Kidney epithelial cell (primary cell): ENCODE data around the gene SF3A2. TPM values are rescaled to one million over a fixed set of nuclear protein-coding genes. Genes with fewer than 3 reads are reported as not detected.

Experiments
- DNase-seq: peaks from one replicate; pipeline ENCODE4 v3.0.0-alpha.2; 2010; ENCODE audit warnings: low read depth
- H3K27me3 ChIP-seq: 2 replicates; pipeline ENCODE4 v1.6.0; 2011; ENCODE audit warnings: low read length; ENCODE audit not compliant: control insufficient read depth, insufficient read depth
- H3K36me3 ChIP-seq: 2 replicates; pipeline ENCODE4 v1.5.1; 2011; ENCODE audit warnings: low read length; ENCODE audit not compliant: control insufficient read depth, insufficient read depth
- H3K4me3 ChIP-seq: 2 replicates; pipeline ENCODE4 v1.5.1; 2011; ENCODE audit warnings: low read depth, mild to moderate bottlenecking, control low read depth, low read length
- total RNA-seq: library from RNA; depleted of rRNA; stranded (reverse); fragments of >200 nt; gene quantifications from 2 replicates; pipeline ENCODE4 v1.2.3, GENCODE V29; 2015
- TF ChIP-seq, protein P1 (sequence below): IDR thresholded peaks from 2 replicates; pipeline ENCODE4 v1.5.1; 2011; ENCODE audit warnings: mild to moderate bottlenecking, moderate library complexity, low read length, control low read depth, inconsistent platforms; ENCODE audit not compliant: insufficient read depth, poor library complexity, severe bottlenecking

The SF3A2 gene
- total RNA-seq, 1 donor from 2014 or later: 72.4 TPM

DNA sequence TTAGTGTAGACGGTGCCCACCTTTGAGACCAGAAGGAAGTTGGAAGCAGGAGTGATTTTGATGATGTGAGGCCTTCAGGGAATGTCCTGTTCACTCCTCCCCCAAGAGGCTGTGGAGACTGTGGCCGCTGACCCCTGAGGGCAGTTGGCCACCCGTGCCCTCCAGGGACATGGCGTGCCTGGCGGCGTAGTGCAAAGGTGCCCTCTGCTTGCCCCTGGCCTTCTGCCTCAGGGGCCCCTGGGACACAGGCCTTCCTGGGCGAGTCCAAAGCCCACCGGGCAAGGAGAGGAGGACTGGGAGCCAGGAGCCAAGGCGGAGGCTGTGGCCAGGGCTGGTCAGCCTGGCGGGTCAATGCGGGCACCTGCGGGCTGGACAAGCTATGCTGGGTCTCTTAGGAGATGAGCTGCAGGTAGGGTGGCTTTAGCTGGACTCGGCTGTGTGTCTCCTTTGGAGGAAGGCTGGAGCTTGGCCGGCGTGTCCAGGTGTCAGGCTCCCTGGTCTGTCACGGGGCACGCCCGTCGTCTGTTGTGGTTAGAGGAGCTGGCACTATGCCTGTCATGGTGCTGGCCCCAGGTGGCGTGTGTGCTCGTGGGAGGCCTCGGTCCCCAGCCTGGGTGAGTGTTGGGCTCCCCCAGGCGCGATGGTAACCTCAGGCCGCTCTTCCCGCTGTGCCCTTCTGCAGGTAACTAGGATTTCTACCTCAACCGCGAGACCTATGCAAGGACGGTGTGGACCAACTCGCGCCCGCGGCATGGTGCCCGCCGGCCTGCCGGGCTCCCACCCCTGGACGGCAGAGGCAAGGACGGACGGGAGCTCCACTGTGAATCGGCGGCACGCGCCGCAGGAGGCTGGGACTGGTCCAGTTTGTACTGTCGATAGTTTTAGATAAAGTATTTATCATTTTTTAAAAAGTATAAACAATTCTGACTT is 7.3 kb upstream of the SF3A2 start:
- H3K36me3 ChIP-seq: peaks cover 1% of the 10 kb centered on the region

DNA sequence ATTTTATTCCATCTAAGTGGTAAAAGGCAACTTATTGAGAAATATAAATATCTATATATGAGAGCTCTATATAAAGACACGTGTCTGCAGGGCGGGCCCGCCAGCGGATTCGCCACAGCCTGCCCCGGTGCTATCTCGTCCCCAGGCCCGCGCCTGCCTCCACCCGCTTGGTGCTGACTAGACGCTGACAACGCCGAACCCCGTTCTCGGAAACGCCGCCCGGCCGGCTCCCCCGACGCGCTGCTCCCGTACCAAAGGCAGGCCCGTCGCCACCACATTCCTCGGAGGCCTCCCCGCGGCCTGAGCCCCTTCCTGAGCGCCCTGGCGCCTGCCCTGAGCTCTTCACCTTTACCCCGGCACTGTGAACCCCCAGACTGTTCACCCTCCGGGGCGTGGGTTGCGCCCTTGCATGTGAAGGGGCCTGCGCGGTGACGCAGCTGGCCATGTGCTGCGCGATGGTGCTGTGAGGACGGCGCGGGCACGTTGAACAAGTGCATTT is 6.5 kb upstream of the SF3A2 start:
- TF ChIP-seq, protein P1, sequence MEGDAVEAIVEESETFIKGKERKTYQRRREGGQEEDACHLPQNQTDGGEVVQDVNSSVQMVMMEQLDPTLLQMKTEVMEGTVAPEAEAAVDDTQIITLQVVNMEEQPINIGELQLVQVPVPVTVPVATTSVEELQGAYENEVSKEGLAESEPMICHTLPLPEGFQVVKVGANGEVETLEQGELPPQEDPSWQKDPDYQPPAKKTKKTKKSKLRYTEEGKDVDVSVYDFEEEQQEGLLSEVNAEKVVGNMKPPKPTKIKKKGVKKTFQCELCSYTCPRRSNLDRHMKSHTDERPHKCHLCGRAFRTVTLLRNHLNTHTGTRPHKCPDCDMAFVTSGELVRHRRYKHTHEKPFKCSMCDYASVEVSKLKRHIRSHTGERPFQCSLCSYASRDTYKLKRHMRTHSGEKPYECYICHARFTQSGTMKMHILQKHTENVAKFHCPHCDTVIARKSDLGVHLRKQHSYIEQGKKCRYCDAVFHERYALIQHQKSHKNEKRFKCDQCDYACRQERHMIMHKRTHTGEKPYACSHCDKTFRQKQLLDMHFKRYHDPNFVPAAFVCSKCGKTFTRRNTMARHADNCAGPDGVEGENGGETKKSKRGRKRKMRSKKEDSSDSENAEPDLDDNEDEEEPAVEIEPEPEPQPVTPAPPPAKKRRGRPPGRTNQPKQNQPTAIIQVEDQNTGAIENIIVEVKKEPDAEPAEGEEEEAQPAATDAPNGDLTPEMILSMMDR: no peak
- H3K4me3 ChIP-seq: no peak overlapping the region
- H3K36me3 ChIP-seq: peaks cover 1% of the 10 kb centered on the region
- H3K27me3 ChIP-seq: no peaks in the 10 kb centered on the region
- DNase-seq: no peak

More for the DNA sequence above, 7.3 kb upstream of the SF3A2 start:
- Histone ChIP-seq H3K4me3 (no peak overlapping the region), H3K27me3 (no peaks in the 10 kb centered on the region)
- DNase-seq: no peak
- TF ChIP-seq, protein P1: no peak

DNA sequence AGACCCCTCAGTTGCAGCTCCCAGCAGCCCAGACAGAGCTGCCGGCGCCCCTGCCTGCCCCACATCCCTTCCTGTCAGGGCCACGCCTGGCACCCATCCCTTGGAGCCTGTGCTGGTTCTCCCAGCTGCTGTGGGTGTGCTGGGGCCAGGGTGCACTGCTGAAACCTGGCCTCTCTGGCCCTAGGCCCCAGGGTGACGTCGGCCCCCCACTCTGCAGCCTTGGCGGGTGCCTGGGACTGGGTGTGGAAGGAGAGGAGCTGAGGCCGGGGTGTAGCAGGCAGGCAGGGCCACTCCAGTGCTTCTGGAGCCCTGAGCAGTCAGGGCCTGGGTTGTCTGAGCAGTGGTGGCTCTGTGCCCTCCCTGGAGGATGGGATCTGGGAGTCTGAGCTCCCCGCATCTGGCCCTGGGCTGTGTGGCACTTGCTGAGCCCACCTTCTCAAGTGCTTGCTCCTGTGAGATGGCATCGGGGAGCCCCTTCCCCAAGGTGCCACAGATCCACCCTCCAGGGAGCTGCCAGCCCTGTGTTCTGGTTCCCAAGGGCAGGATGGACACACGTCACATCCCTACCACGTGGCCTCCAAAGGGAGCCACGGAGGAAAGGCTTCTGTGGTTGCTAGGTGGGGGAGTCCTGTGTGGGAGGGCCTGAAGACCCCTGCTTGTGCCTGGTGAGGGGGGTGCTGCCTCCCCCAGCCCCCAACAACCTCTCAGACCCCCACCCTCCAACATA is 5.7 kb upstream of the SF3A2 start:
- Histone ChIP-seq H3K27me3 (no peaks in the 10 kb centered on the region), H3K4me3 (no peak overlapping the region), H3K36me3 (peaks cover 1% of the 10 kb centered on the region)
- no peak for DNase-seq
- TF ChIP-seq, protein P1: no peak

DNA sequence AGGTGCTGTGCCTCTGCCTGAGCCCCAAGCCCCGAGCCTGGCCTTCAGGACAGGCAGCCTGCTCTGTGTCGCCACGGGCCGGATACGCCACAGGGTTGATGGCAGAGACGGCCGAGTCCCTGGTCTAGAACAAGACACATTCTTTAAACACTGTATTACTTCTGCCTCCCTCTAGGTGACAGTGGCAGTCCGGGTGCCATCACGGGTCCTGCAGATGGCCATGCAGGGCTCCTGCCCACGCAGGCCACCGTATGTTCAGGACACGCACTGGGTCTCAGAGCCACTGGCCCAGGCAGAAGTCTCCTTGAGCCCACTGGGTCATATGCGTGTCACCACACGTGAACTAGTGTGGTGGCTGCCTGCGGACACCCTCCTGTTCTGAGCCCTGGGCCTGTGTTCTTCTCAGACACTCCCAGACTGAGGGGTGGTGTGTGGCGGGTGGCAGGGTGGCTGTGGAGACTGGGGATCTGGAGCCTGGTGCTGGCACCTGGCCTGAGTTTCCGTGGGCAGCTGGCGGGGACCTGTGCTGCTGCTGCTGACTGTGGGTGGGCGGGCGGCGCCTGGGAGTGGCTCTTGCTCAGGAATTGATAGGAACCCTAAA is 4.9 kb upstream of the SF3A2 start:
- Histone ChIP-seq H3K36me3 (peaks cover 1% of the 10 kb centered on the region), H3K4me3 (no peak overlapping the region), H3K27me3 (no peaks in the 10 kb centered on the region)
- TF ChIP-seq, protein P1: no peak
- DNase-seq: no peak

DNA sequence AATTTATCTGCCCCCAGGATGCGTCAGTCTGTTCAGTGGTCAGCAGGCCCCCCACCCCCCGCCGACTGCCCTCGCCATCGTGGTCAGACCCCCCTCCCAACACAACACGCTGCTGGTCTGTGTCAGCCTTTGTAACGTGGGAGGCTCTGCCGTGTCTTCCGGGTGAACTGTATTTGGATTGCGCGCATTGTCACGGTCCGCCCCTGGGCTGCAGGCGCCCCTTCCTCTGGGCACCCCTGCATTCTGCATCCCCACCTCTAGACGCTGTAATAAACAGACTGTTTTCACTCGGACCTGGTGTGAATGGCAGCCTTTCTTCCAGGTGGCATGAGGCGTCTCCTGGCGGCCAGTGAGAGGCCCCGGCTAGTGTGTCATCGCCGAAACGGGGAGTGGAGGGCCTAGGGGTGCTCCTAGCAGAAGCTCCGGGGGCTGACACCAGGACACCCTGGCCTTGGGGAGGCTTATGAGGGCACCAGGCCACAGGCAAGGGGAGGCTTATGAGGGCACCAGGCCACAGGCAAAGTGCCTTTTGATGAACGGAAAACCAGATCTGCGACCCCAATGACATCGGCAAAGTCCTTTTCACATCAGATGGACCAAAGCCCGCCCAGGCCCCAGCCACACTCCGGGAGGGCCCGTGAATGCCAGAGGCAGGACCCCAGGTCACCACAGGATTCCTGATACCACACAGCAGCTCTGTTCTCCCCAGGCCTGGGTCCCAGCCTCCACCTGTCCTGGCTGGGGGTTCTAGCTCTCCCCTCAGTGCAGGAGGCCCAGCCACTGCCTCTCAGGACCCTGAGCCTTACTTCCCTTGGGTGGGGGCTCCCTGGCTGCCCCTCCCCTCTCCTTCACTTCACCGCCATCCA is 4.1 kb upstream of the SF3A2 start:
- no peak overlapping the region for H3K4me3 ChIP-seq
- peaks cover 1% of the 10 kb centered on the region for H3K36me3 ChIP-seq
- no peak for DNase-seq
- TF ChIP-seq, protein P1: no peak
- H3K27me3 ChIP-seq: no peaks in the 10 kb centered on the region
